Right lobe of liver (tissue), 6 donors: ENCODE results near the gene PAK6. TPM values are rescaled to one million over a fixed set of nuclear protein-coding genes. Genes with fewer than 3 reads are reported as not detected.
A peak's percentile ranks its signal among the peaks of the same experiment; 100 is the strongest.

Experiments
- ATAC-seq, 4 donors: fragments of 200-7000 bp; cut with Tn5 transposase; one replicate each; pipeline ENCODE4 v1.9.1; 2020; ENCODE audit warnings: mild to moderate bottlenecking in 4 of 4, moderate library complexity in 4 of 4
- DNase-seq, 3 donors: peaks; one replicate each; pipeline ENCODE4 v3.0.0-alpha.2; 2020
- H3K27ac ChIP-seq, 3 donors: fragments of 200-600 bp; one replicate each; pipeline ENCODE4 v1.8.0; 2022
- H3K27me3 ChIP-seq, 2 donors: fragments of 200-600 bp; one replicate each; pipeline ENCODE4 v1.8.0; 2022
- H3K36me3 ChIP-seq, 4 donors: fragments of 200-600 bp; sonication (generic) in 1 of 4; one replicate each; pipeline versions ENCODE4 v1.5.1 to v1.8.0; 2017 to 2022; ENCODE audit warnings: control low read depth in 1 of 4
- H3K4me1 ChIP-seq, 4 donors: fragments of 200-600 bp; sonication (generic) in 1 of 4; one replicate each; pipeline versions ENCODE4 v1.5.1 to v1.8.0; 2017 to 2022; ENCODE audit warnings: control low read depth in 1 of 4
- H3K4me3 ChIP-seq, 3 donors: fragments of 200-600 bp; one replicate each; pipeline ENCODE4 v1.8.0; 2022
- H3K9me3 ChIP-seq, 4 donors: fragments of 200-600 bp; sonication (generic) in 1 of 4; one replicate each; pipeline versions ENCODE4 v1.5.1 to v1.8.0; 2017 to 2022; ENCODE audit warnings: control low read depth in 1 of 4
- CTCF ChIP-seq, 4 donors: fragments of 200-600 bp in 3 of 4; fragments of 450-650 bp in 1 of 4; IDR thresholded peaks; one replicate each; pipeline versions ENCODE4 v1.5.1 to v1.8.0; 2016 to 2022; ENCODE audit warnings: antibody characterized with exemption in 4 of 4, mild to moderate bottlenecking in 2 of 4
- POLR2A ChIP-seq: fragments of 450-650 bp; IDR thresholded peaks from one replicate; pipeline ENCODE4 v1.6.1; 2017; ENCODE audit warnings: antibody characterized with exemption, mild to moderate bottlenecking
- WGBS: methylation state at CpG from one replicate; pipeline ENCODE4 v1.1.6; 2018; ENCODE audit warnings: low coverage, low lambda C conversion rate; ENCODE audit not compliant: insufficient coverage; ENCODE audit errors: missing lambda C conversion rate; 5-methylcytosine and 5-hydroxymethylcytosine counted together
- intact Hi-C, 2 donors: fragments of 100-400 bp; cut with DNase I; formaldehyde crosslinking; loops; one replicate each; pipeline versions ENCODE4 v1.11.2 to v1.14.1; 2022
- total RNA-seq, 6 experiments: library from RNA; depleted of rRNA in 2 of 6; stranded (reverse); fragments of >200 nt in 2 of 6; fragmentation: NEBNext Ultra II Directional in 3 of 6; extraction: Animal tissue kit (Norgen Biotek cat#: 25700) in 3 of 6; gene quantifications; one replicate each; pipeline versions ENCODE4 v1.1.0 to v1.2.4, GENCODE V29; 2016 to 2023
- donor health status: DM: no; HTN: yes; CAD: no.
- donor health status: DM: no; HTN: no; CAD: no.
- donor health status: DM: no; HTN: no; CAD: no.
- donor health status: DM: no; HTN: yes; CAD: no.
- donor health status: DM: no; HTN: yes; CAD: no.

Gene PAK6
- total RNA-seq, 6 experiments from 2014 or later: 0.05 to 0.19 (median 0.10) TPM; not detected in 2

GRCh38 chr15:40307421-40308211, 68.8 kb downstream of the PAK6 start, which contains the start of gene PLCB2:
Gene PLCB2 (minus strand): TSS chr15:40307935. CDS start chr15:40307672, 263 bp downstream.
- Histone ChIP-seq H3K4me1 (no peaks in the 10 kb centered on the region), H3K9me3 (no peaks in the 10 kb centered on the region), H3K4me3 (peak within 1 kb of the TSS; percentile 16 to 41 (median 20)), H3K36me3 (no peaks in the 10 kb centered on the region), H3K27me3 (no peaks in the 10 kb centered on the region), H3K27ac (peak within 1 kb of the TSS in 2 of 3 donors; percentile 67 to 76)
- TF ChIP-seq POLR2A: no peak
- TF ChIP-seq CTCF (IDR thresholded peaks at IDR 0.05): no peak
- DNase-seq (peak in 2 of 3 donors; percentile 62 to 74), ATAC-seq (peak; percentile 60 to 71 (median 62))
- intact Hi-C loops: no loop called here
- 60% methylated on average over 3 of the region's 15 CpGs for WGBS

GRCh38 chr15:40309344-40309862, 70.5 kb downstream of the PAK6 start:
- ATAC-seq (no peak), DNase-seq (peak in 1 of 3 donors; percentile 53)
- no peaks in the 10 kb centered on the region for H3K4me1 ChIP-seq
- no peaks in the 10 kb centered on the region for H3K36me3 ChIP-seq
- H3K27ac ChIP-seq: no peak overlapping the region
- no peak overlapping the region for H3K4me3 ChIP-seq
- 72% methylated on average over 4 of the region's 8 CpGs for WGBS
- TF ChIP-seq CTCF (IDR thresholded peaks at IDR 0.05) (no peak), POLR2A (no peak)
- no peaks in the 10 kb centered on the region for H3K27me3 ChIP-seq
- no peaks in the 10 kb centered on the region for H3K9me3 ChIP-seq
- intact Hi-C loops: no loop called here

- 8% methylated on average over 2 of the region's 4 CpGs for WGBS
- ATAC-seq (peak; percentile 67 to 77 (median 72)), DNase-seq (peak; percentile 69 to 77 (median 72))
- no peaks in the 10 kb centered on the region for H3K9me3 ChIP-seq
- no peaks in the 10 kb centered on the region for H3K4me1 ChIP-seq
- H3K27ac ChIP-seq: no peak overlapping the region
- H3K36me3 ChIP-seq: no peaks in the 10 kb centered on the region
- no peaks in the 10 kb centered on the region for H3K27me3 ChIP-seq
- TF ChIP-seq CTCF (IDR thresholded peaks at IDR 0.05) (peak; percentile 75 to 87 (median 80)), POLR2A (no peak)
- H3K4me3 ChIP-seq: no peak overlapping the region
- intact Hi-C loops: no loop called here
These were observed 71.4 kb downstream of the PAK6 start for GRCh38 chr15:40310001-40310959.

- 20% methylated on average over 2 of the region's 3 CpGs for WGBS
- Histone ChIP-seq H3K27ac (no peak overlapping the region), H3K36me3 (no peaks in the 10 kb centered on the region), H3K9me3 (no peaks in the 10 kb centered on the region), H3K4me1 (no peaks in the 10 kb centered on the region), H3K4me3 (no peak overlapping the region), H3K27me3 (no peaks in the 10 kb centered on the region)
- ATAC-seq (no peak), DNase-seq (peak in 1 of 3 donors; percentile 30)
- intact Hi-C loops: no loop called here
- TF ChIP-seq CTCF (IDR thresholded peaks at IDR 0.05): no peak
- TF ChIP-seq POLR2A: no peak
These were observed 72.1 kb downstream of the PAK6 start for GRCh38 chr15:40310993-40311392.
